Measurements from ENCODE around the gene SLC25A24.

The SLC25A24 gene

GRCh38 chr1:108114033-108114599 lies 86.0 kb downstream of the SLC25A24 start:
- DNase-seq (ENCODE audit: insufficient read length, low spot score), result no peak
- FAIRE-seq, result no peak
- no peak for TF ChIP-seq CTCF (IDR thresholded peaks at IDR 0.05; ENCODE audit: insufficient read depth, missing control alignments)

- FAIRE-seq (no peak), DNase-seq (ENCODE audit: insufficient read length, low spot score) (no peak)
- no peak for TF ChIP-seq CTCF (IDR thresholded peaks at IDR 0.05; ENCODE audit: insufficient read depth, missing control alignments)
Measured at GRCh38 chr1:108113496-108113895, 86.6 kb downstream of the SLC25A24 start.

- no peak for DNase-seq (ENCODE audit: insufficient read length, low spot score)
- no peak for FAIRE-seq
- TF ChIP-seq CTCF (IDR thresholded peaks at IDR 0.05; ENCODE audit: insufficient read depth, missing control alignments), result no peak
Measured at GRCh38 chr1:108109295-108109973, 90.7 kb downstream of the SLC25A24 start.

- DNase-seq (ENCODE audit: insufficient read length, low spot score) (no peak), FAIRE-seq (no peak)
- no peak for TF ChIP-seq CTCF (IDR thresholded peaks at IDR 0.05; ENCODE audit: insufficient read depth, missing control alignments)
Measured at GRCh38 chr1:108108119-108108518, 92.0 kb downstream of the SLC25A24 start.

GRCh38 chr1:108107658-108108057 lies 92.5 kb downstream of the SLC25A24 start:
- no peak for FAIRE-seq
- DNase-seq (ENCODE audit: insufficient read length, low spot score), result no peak
- TF ChIP-seq CTCF (IDR thresholded peaks at IDR 0.05; ENCODE audit: insufficient read depth, missing control alignments), result no peak

GRCh38 chr1:108106775-108107174 lies 93.4 kb downstream of the SLC25A24 start:
- FAIRE-seq (no peak), DNase-seq (ENCODE audit: insufficient read length, low spot score) (no peak)
- no peak for TF ChIP-seq CTCF (IDR thresholded peaks at IDR 0.05; ENCODE audit: insufficient read depth, missing control alignments)

- DNase-seq (ENCODE audit: insufficient read length, low spot score) (no peak), FAIRE-seq (no peak)
- no peak for TF ChIP-seq CTCF (IDR thresholded peaks at IDR 0.05; ENCODE audit: insufficient read depth, missing control alignments)
Measured at GRCh38 chr1:108100148-108100547, 100.0 kb downstream of the SLC25A24 start.

Measured in D721Med (cell line).